Caki2 (cell line): ENCODE data around the gene MEIKIN. TPM values are rescaled to one million over a fixed set of nuclear protein-coding genes. Genes with fewer than 3 reads are reported as not detected.
"Not testable (repeated sequence)": the region's sequence is repeated elsewhere in the genome, so short reads cannot be mapped to it uniquely, and the experiment has no call there.

Experiments used
- DNase-seq: peaks from one replicate; pipeline ENCODE4 v3.0.0-alpha.2; 2015; ENCODE audit warnings: low read depth
- in situ Hi-C: cut with HindIII; loops from 2 replicates; pipeline ENCODE4 v1.10.0; 2016; ENCODE audit warnings: low sequenced_read_pairs, low pct_unique_long_range_greater_than_20kb, mixed read lengths
- total RNA-seq: library from RNA; depleted of rRNA; stranded (reverse); fragments of >200 nt; shearing (Covaris generic); gene quantifications from 2 replicates; pipeline ENCODE4 v1.2.3, GENCODE V29; 2014; ENCODE audit warnings: low replicate concordance

MEIKIN gene
- total RNA-seq, 1 experiment from 2014 or later, result not detected

GRCh38 chr5:131942016-131942415 is 3.4 kb downstream of the MEIKIN start:
- in situ Hi-C loops, result no loop called here
- DNase-seq, result no peak

DNA sequence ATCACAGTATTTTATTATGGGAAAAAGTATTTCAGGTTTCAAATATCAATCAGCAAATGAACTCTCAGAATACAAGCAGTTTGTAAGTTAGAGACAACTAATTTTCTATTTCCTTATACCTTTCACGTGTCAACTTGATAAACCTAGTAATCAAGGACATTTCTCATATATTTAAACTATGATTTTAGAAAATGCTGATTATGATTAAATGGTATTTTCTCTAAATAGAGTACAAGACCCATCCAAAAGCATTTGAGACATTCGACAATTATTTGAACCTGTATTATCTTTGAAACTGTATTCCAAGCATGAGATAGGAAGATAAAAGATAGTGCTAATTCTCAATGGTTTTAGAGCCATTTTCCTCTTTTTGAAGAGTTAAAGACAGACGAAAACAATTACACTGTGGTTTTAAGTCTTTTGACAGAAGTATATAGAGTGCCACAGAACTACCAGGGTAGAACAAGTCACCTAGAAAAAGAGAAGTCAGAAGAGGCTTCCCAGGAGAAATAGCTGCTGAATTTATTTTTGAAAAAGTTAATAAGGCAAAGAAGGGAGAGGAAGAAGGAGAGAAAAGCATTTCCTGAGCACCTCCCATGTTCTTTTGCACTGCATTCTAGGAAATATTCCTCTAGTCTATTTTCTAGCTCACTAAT is 5.6 kb downstream of the MEIKIN start:
- in situ Hi-C loops, result no loop called here
- no peak for DNase-seq

- in situ Hi-C loops, result no loop called here
Observed at GRCh38 chr5:131932235-131932634, 13.2 kb downstream of the MEIKIN start.

GRCh38 chr5:131928957-131929356 is 16.5 kb downstream of the MEIKIN start:
- in situ Hi-C loops, result no loop called here
- DNase-seq, result no peak

More at GRCh38 chr5:131932235-131932634, 13.2 kb downstream of the MEIKIN start:
- DNase-seq, result no peak

DNA sequence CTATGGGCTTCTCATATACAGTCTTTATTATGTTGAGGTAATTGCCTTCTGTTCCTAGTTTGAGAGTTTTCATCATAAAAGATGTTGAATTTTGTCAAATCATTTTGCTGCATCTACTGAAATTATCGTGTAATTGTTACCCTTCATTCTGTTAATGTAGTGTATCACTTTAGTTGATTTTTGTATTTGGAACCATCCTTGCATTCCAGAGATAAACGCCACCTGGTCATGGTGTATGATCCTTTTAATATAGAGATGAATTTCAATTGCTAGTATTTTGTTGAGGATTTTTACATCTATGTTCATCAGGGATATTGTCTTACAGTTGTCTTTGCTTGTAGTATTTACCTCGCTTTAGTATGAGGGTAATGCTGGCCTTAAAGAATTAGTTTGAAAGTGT is 19.3 kb downstream of the MEIKIN start:
- in situ Hi-C loops, result no loop called here
- DNase-seq, result no peak

DNA sequence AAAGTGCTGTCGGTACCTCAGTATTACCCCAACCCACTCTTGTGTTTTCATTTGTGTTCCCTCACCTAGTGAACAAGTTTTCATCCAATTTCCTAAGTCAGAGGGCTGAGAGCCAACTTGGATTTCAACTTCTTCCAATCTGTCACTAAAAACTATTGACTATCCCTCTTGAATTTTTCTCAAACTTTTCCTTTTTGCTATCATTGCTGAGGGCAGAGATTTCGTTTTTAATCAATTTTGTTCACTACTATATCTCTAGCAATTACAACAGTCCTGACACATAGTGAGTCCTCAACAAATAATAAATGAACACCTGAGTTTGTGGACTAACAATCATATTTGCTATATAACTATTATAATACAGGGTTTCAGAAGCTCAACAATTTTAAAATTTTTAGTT is 29.0 kb downstream of the MEIKIN start:
- in situ Hi-C loops, result no loop called here

DNA sequence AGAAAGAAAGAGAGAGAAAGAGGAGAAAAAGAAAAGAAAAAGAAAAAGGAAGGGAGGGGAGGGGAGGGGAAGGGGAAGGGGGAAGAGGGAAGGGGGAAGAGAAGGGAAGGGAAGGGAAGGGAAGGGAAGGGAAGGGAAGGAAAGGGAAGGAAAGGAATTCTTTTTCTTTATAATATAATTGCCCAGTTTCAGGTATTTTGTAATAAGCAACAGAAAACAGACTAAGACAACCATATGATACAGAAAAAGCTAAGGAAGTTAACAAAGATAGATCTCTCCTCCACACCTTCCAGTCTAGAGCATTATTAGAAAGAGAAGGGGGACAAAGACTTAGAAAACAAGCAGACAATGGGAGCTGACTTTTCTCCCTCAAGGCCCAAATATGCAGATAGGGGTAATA is 31.0 kb downstream of the MEIKIN start:
- DNase-seq, result no peak

More for the DNA sequence above, 29.0 kb downstream of the MEIKIN start:
- no peak for DNase-seq

DNA sequence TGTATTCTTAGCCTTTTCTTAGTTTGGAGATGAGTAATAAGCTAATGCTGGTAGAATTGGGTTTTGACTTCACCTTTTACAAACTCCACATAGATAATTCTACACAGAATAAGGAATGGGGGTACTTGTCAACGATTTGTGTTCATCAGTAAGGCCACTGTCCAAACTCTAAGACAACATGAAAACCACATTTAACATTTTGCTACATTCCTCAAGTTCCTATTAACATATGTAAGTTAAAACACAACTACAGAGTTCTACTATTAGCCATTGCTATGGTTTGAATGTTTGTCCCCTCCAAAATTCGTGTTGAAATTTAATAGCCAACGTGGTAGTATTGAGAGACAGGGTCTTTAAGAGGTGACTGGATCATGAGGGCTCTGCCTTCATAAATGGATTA is 31.9 kb downstream of the MEIKIN start:
- DNase-seq, result no peak
- in situ Hi-C loops, result no loop called here

More for the DNA sequence above, 31.0 kb downstream of the MEIKIN start:
- in situ Hi-C loops, result no loop called here

DNA sequence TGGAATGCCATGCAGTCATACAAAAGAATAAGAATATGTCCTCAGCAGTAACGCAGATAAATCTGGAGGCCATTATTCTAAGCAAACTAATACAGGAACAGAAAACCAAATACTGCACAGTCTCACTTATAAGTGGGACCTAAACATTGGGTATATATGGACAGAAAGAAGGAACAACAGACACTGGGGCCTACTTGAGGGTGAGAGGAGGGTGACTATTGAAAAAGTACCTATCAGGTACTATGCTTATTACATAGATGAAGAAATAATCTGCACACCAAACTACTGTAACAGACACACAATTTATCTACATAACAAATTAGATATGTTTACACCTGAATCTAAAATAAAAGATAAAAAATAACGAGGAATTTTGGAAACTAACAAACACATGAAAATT is 38.8 kb downstream of the MEIKIN start:
- in situ Hi-C loops, result no loop called here
- DNase-seq, result no peak

DNA sequence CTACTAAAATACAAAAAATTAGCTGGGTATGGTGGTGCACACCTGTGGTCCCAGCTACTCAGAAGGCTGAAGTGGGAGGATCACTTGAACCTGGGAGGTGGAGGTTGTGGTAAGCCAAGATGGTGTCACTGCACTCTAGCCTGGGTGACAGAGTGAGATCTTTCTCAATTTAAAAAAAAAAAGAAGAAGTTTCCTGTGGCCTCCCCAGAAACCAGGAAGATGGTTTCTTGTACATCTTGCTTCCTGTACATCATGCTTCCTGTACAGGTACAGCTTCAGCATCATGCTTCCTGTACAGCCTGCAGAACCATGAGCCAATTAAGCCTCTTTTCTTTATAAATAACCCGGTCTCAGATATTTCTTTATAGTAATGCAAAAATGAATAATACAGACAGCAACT is 43.2 kb downstream of the MEIKIN start:
- DNase-seq, in situ Hi-C loops: not testable (repeated sequence)

DNA sequence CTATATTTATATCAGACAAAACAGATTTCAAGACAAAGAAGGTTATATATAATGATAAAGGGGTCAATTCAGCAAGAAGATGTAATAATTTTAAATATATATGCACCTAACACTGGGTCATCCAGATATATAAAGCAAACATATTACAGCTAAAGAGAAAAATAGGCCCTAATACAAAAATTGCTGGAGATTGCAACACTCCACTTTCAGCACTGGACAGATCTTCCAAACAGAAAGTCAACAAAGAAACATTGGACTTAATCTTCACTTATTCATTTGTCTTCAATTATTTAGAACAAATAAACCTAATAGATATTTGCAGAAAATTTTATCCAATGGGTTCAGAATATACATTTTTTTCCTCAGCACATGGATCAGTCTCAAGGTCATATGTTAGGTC is 45.8 kb downstream of the MEIKIN start:
- in situ Hi-C loops, result no loop called here
- DNase-seq, result no peak

DNA sequence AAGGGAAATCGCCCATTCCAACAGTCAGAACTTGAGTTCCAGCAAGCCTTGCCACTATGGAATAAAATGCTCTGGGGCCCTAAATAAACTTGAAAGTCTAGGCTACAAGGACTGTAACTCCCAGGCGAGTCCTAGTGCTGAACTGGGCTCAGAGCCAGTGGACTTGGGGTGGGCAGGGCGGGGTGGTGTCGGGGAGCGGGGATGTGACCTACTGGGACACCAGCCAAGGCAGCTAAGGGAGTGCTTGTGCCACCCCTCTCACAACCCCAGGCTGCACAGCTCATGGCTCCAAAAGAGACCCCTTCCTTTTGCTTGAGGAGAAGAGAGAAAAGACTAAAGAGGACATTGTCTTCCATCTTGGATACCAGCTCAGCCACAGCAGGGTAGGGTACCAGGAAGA is 61.5 kb downstream of the MEIKIN start:
- in situ Hi-C loops, result no loop called here

DNA sequence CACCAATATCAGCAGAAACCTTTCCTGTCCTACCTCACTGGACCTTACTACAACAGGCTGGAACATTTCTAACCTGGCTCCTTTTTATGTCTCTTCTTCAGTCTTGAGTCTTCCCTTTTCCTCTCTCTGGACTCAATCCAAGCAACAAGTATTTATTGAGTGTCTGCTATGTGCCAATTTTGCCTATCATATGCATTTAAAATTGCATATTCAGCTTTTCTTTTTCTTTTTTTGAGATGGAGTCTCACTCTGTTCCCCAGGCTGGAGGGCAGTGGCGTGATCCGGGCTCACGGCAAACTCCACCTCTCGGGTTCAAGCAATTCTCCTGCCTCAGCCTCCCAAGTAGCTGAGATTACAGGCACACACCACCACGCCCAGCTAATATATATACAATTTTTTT is 65.8 kb downstream of the MEIKIN start:
- DNase-seq, result no peak
- in situ Hi-C loops, result no loop called here

More for the DNA sequence above, 61.5 kb downstream of the MEIKIN start:
- DNase-seq, result no peak

- in situ Hi-C loops, result no loop called here
- no peak for DNase-seq
Observed at GRCh38 chr5:131877873-131878272, 67.6 kb downstream of the MEIKIN start.

GRCh38 chr5:131871251-131871650 is 74.2 kb downstream of the MEIKIN start:
- DNase-seq, in situ Hi-C loops: not testable (repeated sequence)

DNA sequence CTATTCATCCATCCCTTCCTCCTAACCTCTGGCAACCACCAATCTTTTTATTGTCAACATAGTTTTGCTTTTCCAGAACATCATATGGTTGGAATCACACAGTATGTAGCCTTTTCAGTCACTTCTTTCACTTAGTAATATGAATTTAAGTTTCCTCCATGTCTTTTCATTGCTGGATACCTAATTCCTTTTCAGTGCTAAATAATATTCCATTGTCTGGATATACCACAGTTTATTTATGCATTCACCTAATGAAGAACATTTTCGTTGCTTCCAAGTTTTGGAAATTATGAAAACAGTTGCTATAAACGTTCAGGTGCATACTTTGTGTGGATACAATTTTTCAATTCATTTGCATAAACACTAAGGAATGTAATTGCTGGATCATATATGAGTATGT is 77.9 kb downstream of the MEIKIN start:
- DNase-seq, result no peak
- in situ Hi-C loops, result no loop called here

DNA sequence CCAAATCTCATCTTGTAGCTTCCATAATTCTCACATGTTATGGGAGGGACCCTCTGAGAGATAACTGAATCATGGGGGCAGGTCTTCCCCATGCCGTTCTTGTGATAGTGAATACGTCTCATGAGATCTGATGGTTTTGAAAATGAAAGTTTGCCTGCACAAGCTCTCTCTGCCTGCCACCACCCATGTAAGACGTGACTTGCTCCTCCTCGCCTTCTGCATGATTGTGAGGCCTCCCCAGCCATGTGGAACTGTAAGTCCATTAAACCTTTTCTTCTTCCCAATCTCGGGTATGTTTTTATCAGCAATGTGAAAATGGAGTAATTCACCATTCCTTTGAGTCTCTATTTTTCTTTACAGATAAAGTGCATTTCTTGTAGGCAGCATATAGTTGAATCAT is 81.8 kb downstream of the MEIKIN start:
- DNase-seq, result no peak
- in situ Hi-C loops, result no loop called here

DNA sequence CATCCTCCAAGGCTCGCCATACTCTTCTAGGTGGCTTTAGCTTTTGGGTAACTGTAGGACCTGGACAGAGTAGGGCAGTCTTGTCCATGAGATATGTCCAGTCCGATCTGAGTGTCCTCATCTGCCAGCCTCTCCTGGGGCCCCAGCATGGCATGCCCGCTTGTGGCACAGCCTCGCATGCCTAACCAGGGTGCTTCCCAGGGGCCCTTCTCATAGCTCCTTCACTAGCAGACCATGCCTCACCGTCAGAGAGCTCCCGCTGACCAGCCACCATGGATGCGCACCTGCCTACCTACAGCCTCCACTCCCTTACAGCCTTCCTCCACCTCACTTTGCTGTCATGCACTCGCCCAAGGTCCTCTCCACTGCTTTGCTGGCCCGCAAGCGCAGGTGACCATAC is 88.1 kb downstream of the MEIKIN start:
- in situ Hi-C loops, result no loop called here
- DNase-seq, result no peak

DNA sequence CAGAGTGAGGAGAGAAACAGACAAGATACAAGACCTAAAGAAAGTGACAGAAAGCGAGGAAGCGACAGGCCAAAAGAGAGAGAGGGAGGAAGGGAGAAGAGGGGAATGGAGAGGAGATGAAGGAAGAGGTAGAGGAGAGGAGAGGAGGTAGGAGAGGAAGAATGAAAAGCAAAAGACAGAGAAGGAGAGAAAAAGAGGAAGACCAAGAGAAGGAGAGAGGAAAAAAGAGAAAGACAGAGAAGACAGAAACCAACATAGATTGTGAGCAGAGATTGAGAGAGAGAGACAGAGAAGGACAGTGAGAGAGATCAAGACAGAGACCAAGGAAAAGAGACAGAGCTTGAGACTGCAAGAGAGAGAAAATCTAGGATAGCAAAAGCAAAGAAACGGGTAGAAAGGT is 90.0 kb downstream of the MEIKIN start:
- no peak for DNase-seq

DNA sequence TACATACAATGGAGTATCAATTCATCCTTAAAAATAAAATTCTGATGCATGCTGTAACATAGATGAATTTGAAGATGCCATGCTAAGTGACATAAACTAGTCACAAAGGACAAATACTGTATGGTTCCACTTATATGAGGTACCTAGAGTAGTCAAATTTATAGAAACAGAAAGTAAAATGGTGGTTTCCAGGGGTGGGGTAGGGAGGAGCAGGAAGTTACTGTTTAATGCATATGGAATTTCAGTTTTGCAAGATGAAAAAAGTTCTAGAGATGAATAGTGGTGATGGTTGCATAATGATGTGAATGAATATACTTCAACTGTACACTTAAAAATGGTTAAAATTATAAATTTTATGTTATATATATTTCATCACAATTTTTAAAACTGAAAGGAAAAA is 91.3 kb downstream of the MEIKIN start:
- DNase-seq, result no peak
- in situ Hi-C loops, result no loop called here

More for the DNA sequence above, 90.0 kb downstream of the MEIKIN start:
- in situ Hi-C loops, result no loop called here
